ENCODE results near the gene MYO7B.

The MYO7B gene

DNA sequence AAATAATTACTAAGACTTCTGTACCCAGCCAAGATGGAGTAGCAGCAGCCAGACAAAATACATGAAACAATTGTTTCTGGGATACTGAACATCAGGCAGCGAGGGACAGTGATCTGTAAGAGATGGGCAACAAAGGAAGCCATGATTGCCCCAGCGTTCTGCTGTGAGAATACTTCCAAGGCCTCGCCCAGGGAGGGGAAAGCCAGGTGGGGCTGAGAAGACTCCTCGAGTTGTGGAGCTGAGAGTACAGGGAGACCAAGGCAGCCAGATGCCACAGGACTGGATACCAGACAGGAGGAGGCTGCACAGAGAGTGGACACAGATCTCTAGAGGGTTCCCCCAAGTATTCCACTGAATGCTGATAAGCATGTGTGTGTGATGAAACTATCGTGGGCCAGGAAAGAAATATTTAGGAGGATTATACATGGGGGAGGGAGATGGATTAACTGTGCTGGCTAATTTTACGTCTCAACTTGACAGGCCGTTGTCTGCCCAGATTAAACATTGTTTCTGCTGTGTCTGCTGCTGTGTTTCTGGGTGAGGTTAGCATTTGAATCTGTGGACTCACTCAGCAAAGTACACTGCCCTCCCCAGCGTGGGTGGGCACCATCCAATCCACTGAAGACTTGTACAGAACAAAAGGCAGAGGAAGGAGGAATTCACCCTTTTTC, 150.1 kb downstream of the MYO7B start:
- no peak for DNase-seq

Data from activated CD4-positive, alpha-beta T cell treated with anti-CD3 and anti-CD28 coated beads, Interleukin-2, Interleukin-6, amounts not matched to agents 100 ng/mL and 50 ng/mL, durations not matched to agents 16 hours and 8 hours (primary cell).